Activated naive CD8-positive, alpha-beta T cell treated with anti-CD3 and anti-CD28 coated beads for 36 hours (primary cell): ENCODE data around the gene HOXD9. TPM values are rescaled to one million over a fixed set of nuclear protein-coding genes. Genes with fewer than 3 reads are reported as not detected.

Source experiments
- DNase-seq: peaks from one replicate; pipeline ENCODE4 v3.0.0; 2021
- H3K27ac Mint-ChIP-seq: one replicate; pipeline ENCODE4 v1.8.0; 2022; ENCODE audit warnings: mild to moderate bottlenecking, moderate library complexity, mixed read lengths
- H3K27me3 Mint-ChIP-seq: one replicate; pipeline ENCODE4 v1.8.0; 2022; ENCODE audit warnings: mild to moderate bottlenecking, mixed read lengths
- H3K36me3 Mint-ChIP-seq: one replicate; pipeline ENCODE4 v1.8.0; 2021; ENCODE audit warnings: mild to moderate bottlenecking, mixed read lengths
- H3K4me1 Mint-ChIP-seq: one replicate; pipeline ENCODE4 v1.8.0; 2021; ENCODE audit warnings: mixed read lengths
- H3K4me3 Mint-ChIP-seq: one replicate; pipeline ENCODE4 v1.8.0; 2022; ENCODE audit warnings: mild to moderate bottlenecking, moderate library complexity, mixed read lengths
- H3K9me3 Mint-ChIP-seq: one replicate; pipeline ENCODE4 v1.8.0; 2022; ENCODE audit warnings: mixed read lengths
- total RNA-seq, 2 experiments: library from RNA; stranded (reverse); gene quantifications; one replicate each; pipeline ENCODE4 v1.2.3, GENCODE V29; 2021

HOXD9 gene
- total RNA-seq, 2 experiments from 2014 or later, result not detected

- Mint-ChIP-seq H3K4me3 (no peak overlapping the region), H3K27me3 (peaks cover 94% of the 10 kb centered on the region), H3K27ac (no peak overlapping the region), H3K9me3 (no peaks in the 10 kb centered on the region), H3K4me1 (peaks cover 8% of the 10 kb centered on the region), H3K36me3 (no peaks in the 10 kb centered on the region)
- no peak for DNase-seq
These were observed 30.0 kb downstream of the HOXD9 start for GRCh38 chr2:176152350-176153181.

GRCh38 chr2:176154576-176155252 lies 32.2 kb downstream of the HOXD9 start:
- no peak for DNase-seq
- Mint-ChIP-seq H3K4me3 (no peak overlapping the region), H3K9me3 (no peaks in the 10 kb centered on the region), H3K36me3 (no peaks in the 10 kb centered on the region), H3K27ac (no peak overlapping the region), H3K4me1 (peaks cover 13% of the 10 kb centered on the region), H3K27me3 (peaks cover 94% of the 10 kb centered on the region)

GRCh38 chr2:176155356-176156044 lies 33.0 kb downstream of the HOXD9 start:
- no peaks in the 10 kb centered on the region for H3K9me3 Mint-ChIP-seq
- H3K36me3 Mint-ChIP-seq, result no peaks in the 10 kb centered on the region
- peaks cover 13% of the 10 kb centered on the region for H3K4me1 Mint-ChIP-seq
- no peak overlapping the region for H3K4me3 Mint-ChIP-seq
- H3K27ac Mint-ChIP-seq, result no peak overlapping the region
- H3K27me3 Mint-ChIP-seq, result peaks cover 93% of the 10 kb centered on the region
- no peak for DNase-seq

- Mint-ChIP-seq H3K9me3 (no peaks in the 10 kb centered on the region), H3K27me3 (peaks cover 93% of the 10 kb centered on the region), H3K27ac (no peak overlapping the region), H3K4me1 (peaks cover 17% of the 10 kb centered on the region), H3K4me3 (no peak overlapping the region), H3K36me3 (no peaks in the 10 kb centered on the region)
- DNase-seq, result no peak
These were observed 33.8 kb downstream of the HOXD9 start for GRCh38 chr2:176156301-176156806.

DNA sequence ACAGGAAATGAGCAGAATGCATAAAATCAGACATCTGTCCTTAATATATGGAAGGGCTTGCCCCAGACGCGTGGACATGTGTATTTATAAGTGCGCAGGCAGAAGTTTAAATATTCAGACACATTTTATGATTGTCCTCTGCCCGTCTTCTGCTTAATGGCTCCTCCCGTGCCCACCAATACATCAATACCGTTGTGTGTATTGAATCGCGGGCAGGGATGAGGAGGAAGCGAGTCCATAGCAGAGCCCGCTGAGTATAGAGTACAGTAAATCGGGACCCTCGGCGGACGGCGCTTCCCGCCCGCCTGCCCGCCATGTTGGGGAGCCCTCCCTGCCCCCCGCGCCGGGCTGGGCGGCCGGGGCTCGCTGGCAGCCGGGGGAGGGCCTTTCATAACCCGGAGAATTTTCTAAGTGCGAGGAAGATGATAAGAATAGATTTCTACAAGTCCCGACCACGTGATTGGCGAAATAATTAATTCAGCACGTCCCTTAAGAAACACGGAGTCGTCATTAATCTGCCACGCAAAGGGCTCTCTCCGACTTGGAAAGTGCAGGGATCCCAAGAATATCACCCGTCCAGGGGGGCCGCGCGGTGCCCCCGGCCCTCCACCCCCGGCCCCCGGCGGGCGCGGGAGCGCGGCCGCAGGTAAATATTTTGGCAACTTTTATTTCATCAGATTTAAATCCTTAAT lies 34.4 kb downstream of the HOXD9 start, which contains the start of gene HOXD3:
TSS of gene HOXD3 (plus strand) at position 501 of the 692 bp plus-strand sequence. CDS start 11,808 bp downstream, outside the sequence.
- no peak for DNase-seq
- Mint-ChIP-seq H3K27me3 (peaks cover 93% of the 10 kb centered on the region), H3K27ac (no peak within 1 kb of the TSS), H3K4me1 (peaks cover 17% of the 10 kb centered on the region), H3K4me3 (peak within 1 kb of the TSS; percentile 54), H3K9me3 (peaks cover 1% of the 10 kb centered on the region), H3K36me3 (no peaks in the 10 kb centered on the region)

- no peak overlapping the region for H3K27ac Mint-ChIP-seq
- peaks cover 18% of the 10 kb centered on the region for H3K4me1 Mint-ChIP-seq
- DNase-seq, result no peak
- peaks cover 93% of the 10 kb centered on the region for H3K27me3 Mint-ChIP-seq
- peaks cover 1% of the 10 kb centered on the region for H3K9me3 Mint-ChIP-seq
- H3K36me3 Mint-ChIP-seq, result no peaks in the 10 kb centered on the region
- H3K4me3 Mint-ChIP-seq, result peak overlapping the region; percentile 54
These were observed 35.1 kb downstream of the HOXD9 start for GRCh38 chr2:176157499-176158185.

- Mint-ChIP-seq H3K4me1 (peaks cover 18% of the 10 kb centered on the region), H3K9me3 (peaks cover 3% of the 10 kb centered on the region), H3K36me3 (no peaks in the 10 kb centered on the region), H3K27ac (no peak overlapping the region), H3K4me3 (peak overlapping the region; percentile 18), H3K27me3 (peaks cover 94% of the 10 kb centered on the region)
- no peak for DNase-seq
These were observed 35.7 kb downstream of the HOXD9 start for GRCh38 chr2:176158186-176158591.

- H3K27ac Mint-ChIP-seq, result no peak overlapping the region
These were observed 36.5 kb downstream of the HOXD9 start for GRCh38 chr2:176158855-176159662.

DNA sequence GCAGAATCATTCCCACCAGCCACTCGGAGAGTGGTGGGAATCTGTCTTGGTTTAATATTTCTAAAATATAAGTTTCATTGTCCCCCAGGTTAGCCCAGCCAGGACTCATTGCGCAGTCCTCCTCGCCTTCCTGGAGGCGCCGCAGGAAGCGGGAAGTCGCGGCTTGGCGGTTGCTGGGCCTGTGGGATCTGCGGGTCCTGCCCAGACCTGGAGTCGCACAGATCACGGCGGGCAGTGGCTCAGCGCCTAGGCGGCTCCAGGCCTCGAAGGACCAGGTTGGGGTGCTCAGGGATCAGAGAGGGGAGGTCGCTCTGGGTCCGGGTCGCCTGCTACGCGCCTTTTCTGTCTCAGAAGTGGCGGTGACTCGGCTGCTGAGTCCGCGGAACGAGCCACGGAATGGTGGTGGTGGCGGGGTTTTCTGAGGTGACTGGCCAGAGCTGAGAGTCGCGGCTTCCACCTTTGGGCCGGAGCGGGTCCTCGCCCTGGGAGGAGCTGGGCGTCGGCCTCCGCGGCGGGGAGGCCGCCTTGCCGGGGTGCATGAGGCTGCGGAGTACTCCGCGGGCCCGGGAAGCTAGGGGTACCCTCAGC lies 37.2 kb downstream of the HOXD9 start:
- DNase-seq, result no peak
- no peak overlapping the region for H3K4me3 Mint-ChIP-seq
- peaks cover 95% of the 10 kb centered on the region for H3K27me3 Mint-ChIP-seq
- H3K36me3 Mint-ChIP-seq, result no peaks in the 10 kb centered on the region
- peaks cover 22% of the 10 kb centered on the region for H3K4me1 Mint-ChIP-seq
- no peak overlapping the region for H3K27ac Mint-ChIP-seq
- H3K9me3 Mint-ChIP-seq, result peaks cover 12% of the 10 kb centered on the region

More at GRCh38 chr2:176158855-176159662, 36.5 kb downstream of the HOXD9 start:
- Mint-ChIP-seq H3K27me3 (peaks cover 95% of the 10 kb centered on the region), H3K36me3 (no peaks in the 10 kb centered on the region), H3K4me1 (peaks cover 18% of the 10 kb centered on the region), H3K4me3 (no peak overlapping the region), H3K9me3 (peaks cover 9% of the 10 kb centered on the region)
- DNase-seq, result no peak

DNA sequence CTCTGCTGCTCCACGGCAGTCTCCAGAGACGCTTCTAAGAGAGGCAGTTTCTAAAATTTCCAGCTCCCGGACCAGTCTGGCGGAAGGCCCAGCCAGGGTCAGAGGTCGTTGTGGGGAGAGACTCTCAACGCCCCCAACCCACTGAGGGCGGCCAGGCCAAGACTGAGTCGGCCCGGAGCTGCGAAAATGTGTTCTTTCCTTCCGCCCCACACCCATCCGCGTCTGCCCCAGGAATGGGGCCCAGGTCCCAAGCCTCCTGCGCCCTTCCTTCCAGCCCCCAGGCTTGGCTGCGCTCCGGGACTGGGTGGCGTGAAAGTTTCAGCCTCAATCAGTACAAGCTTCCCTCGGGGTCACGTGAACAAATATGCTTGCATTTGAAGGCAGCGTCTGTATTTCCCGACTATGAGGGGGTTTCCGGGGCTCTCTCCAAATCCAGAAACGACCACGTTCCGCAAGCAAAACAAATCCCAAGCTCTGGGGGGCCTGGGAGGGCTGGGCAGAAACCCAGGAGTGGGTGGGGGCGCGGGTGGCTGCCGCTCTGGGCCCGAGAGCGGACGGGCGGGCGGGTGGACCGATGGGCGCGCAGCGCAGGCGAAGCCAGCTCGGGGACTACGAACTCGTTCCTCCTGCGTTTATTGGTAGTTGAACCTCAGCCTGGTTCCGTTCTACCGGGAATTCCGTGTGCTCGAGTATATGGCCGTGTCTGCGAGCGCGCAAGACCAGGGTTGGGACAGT lies 37.9 kb downstream of the HOXD9 start:
- no peak overlapping the region for H3K27ac Mint-ChIP-seq
- peaks cover 95% of the 10 kb centered on the region for H3K27me3 Mint-ChIP-seq
- no peak overlapping the region for H3K4me3 Mint-ChIP-seq
- no peaks in the 10 kb centered on the region for H3K36me3 Mint-ChIP-seq
- peaks cover 22% of the 10 kb centered on the region for H3K4me1 Mint-ChIP-seq
- no peak for DNase-seq
- H3K9me3 Mint-ChIP-seq, result peaks cover 12% of the 10 kb centered on the region

DNA sequence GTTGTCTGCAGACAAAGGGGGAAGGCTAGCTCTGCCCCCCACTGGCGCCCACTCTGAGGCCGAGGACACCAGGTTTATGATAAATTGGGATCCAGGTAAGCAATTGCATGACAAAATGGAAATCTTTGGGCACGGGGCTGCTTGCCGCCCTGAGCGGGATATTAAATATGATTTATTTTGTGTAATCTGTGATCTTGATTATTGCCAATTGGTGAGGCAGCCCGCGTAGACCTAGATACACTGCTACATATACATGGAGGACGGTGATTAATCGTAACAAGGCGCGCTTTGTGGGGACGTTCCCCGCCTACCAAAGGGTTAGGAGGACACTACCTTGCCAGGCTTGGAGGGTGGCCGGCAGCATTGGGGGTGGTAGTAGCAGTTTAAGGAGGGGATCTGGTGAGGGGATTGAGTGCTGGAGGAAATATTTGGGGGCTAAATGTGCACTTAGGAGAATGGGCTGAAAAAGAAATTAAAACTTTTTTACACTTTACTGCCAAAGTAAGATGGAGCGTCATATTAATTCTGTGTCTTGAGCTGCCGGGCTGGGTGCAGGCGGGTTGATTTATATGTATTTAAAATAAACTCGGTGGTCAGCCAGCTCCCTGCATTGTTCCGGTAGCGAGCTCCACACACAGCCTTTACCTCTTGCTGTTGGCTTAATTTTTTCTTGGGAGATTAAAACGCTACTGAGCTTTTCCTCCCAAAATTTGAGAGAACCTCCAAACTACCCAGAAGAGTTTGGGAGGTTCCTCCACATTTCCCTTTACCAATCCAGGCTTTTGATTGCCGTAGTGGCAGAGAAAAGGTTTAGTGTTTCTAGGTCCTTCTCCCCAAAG lies 38.7 kb downstream of the HOXD9 start:
- no peak for DNase-seq
- Mint-ChIP-seq H3K4me3 (no peak overlapping the region), H3K27me3 (peaks cover 95% of the 10 kb centered on the region), H3K36me3 (no peaks in the 10 kb centered on the region), H3K4me1 (peaks cover 22% of the 10 kb centered on the region), H3K27ac (no peak overlapping the region), H3K9me3 (peaks cover 12% of the 10 kb centered on the region)
